Endothelial cell of umbilical vein (primary cell): ENCODE results near the gene GJD2.

ENCODE experiments used
- EZH2 ChIP-seq: IDR thresholded peaks from 2 replicates; pipeline ENCODE4 v1.6.1; 2012; ENCODE audit warnings: borderline replicate concordance, low read depth, mild to moderate bottlenecking, moderate library complexity, low read length, inconsistent platforms; ENCODE audit not compliant: severe bottlenecking
- GATA2 ChIP-seq: IDR thresholded peaks from 2 replicates; pipeline ENCODE4 v1.7.0; 2011; ENCODE audit warnings: low read depth, mild to moderate bottlenecking, moderate library complexity, mixed read lengths, low read length; ENCODE audit not compliant: insufficient read length, insufficient read depth
- POLR2A ChIP-seq: IDR thresholded peaks from 2 replicates; pipeline ENCODE4 v1.6.1; 2012; ENCODE audit warnings: low read depth, mild to moderate bottlenecking, control low read depth, low read length
- TF ChIP-seq, protein P1 (sequence below), 2 donors: IDR thresholded peaks; 1 replicate in 1 of 2; 2 replicates in 1 of 2; pipeline ENCODE4 v1.5.1; 2011; ENCODE audit warnings: low read length in 2 of 2, mild to moderate bottlenecking in 2 of 2, moderate library complexity in 2 of 2, control low read depth in 1 of 2, inconsistent platforms in 1 of 2, low read depth in 1 of 2; ENCODE audit not compliant: insufficient read depth in 1 of 2; ENCODE audit errors: extremely low read depth in 1 of 2
- TF ChIP-seq, protein P2 (sequence below): IDR thresholded peaks from 2 replicates; pipeline ENCODE4 v1.6.1; 2011; ENCODE audit not compliant: insufficient read depth, insufficient read length

DNA sequence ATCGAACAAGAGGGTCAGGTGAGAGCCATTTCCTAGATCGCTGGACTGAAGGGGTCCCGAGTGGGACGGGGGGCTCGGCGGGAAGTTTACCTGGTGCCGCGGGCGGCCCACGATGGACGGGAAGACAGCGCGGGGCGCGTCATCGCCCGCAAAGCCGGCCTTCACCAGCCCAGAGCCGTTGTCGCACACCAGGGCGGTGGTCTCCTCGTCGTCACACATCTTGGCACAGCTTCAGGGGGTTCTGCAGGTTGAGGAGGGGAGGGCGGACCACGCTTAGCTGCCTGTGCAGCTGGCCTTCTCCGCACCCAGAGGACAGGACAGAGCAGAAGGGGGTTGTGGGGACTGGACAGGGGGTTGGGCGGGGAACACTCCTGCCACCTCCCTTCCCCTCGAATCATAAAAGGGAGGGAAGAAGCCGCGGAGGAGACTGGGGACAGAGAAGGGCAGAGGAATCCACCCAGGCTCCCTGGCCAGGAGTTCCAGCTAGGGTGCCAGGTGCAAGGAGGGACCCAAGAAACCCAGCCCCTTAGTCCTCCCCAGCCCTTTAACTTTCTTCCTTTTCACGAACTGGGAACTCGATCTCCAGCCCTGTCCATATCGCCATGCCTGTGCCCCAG, 39.9 kb upstream of the GJD2 start:
- TF ChIP-seq GATA2 (no peak), EZH2 (peak; percentile 60), POLR2A (no peak)
- TF ChIP-seq, protein P1, sequence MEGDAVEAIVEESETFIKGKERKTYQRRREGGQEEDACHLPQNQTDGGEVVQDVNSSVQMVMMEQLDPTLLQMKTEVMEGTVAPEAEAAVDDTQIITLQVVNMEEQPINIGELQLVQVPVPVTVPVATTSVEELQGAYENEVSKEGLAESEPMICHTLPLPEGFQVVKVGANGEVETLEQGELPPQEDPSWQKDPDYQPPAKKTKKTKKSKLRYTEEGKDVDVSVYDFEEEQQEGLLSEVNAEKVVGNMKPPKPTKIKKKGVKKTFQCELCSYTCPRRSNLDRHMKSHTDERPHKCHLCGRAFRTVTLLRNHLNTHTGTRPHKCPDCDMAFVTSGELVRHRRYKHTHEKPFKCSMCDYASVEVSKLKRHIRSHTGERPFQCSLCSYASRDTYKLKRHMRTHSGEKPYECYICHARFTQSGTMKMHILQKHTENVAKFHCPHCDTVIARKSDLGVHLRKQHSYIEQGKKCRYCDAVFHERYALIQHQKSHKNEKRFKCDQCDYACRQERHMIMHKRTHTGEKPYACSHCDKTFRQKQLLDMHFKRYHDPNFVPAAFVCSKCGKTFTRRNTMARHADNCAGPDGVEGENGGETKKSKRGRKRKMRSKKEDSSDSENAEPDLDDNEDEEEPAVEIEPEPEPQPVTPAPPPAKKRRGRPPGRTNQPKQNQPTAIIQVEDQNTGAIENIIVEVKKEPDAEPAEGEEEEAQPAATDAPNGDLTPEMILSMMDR (IDR thresholded peaks at IDR 0.05; ENCODE audit: extremely low read depth in 1 of 2, insufficient read depth in 1 of 2, low read depth in 1 of 2, low read length in 2 of 2): no peak
- TF ChIP-seq, protein P2, sequence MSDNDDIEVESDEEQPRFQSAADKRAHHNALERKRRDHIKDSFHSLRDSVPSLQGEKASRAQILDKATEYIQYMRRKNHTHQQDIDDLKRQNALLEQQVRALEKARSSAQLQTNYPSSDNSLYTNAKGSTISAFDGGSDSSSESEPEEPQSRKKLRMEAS: no peak
